Liver (tissue), 9 donors: ENCODE measurements around the gene TMEM212. TPM values are rescaled to one million over a fixed set of nuclear protein-coding genes. Genes with fewer than 3 reads are reported as not detected.

Experiments
- DNase-seq: peaks from one replicate; pipeline ENCODE4 v3.0.0-alpha.2; 2017; ENCODE audit warnings: low spot score
- H3K27ac ChIP-seq, 2 donors: one replicate each; pipeline ENCODE4 v1.7.0; 2013; ENCODE audit warnings: inconsistent platforms in 2 of 2, low read length in 2 of 2, control low read depth in 1 of 2, low read depth in 1 of 2, mild to moderate bottlenecking in 1 of 2
- H3K27me3 ChIP-seq, 4 donors: one replicate each; pipeline versions ENCODE4 v1.6.1 to v1.7.0; 2013; ENCODE audit warnings: low read length in 3 of 4, inconsistent platforms in 1 of 4, mild to moderate bottlenecking in 1 of 4, moderate library complexity in 1 of 4; ENCODE audit not compliant: control insufficient read depth in 4 of 4, insufficient read depth in 4 of 4
- H3K36me3 ChIP-seq, 4 donors: one replicate each; pipeline versions ENCODE4 v1.6.1 to v1.7.0; 2013; ENCODE audit warnings: low read length in 3 of 4, mild to moderate bottlenecking in 3 of 4, low read depth in 1 of 4, moderate library complexity in 1 of 4; ENCODE audit not compliant: control insufficient read depth in 4 of 4, insufficient read depth in 3 of 4
- H3K4me1 ChIP-seq, 4 donors: one replicate each; pipeline versions ENCODE4 v1.6.1 to v1.7.0; 2013; ENCODE audit warnings: low read length in 3 of 4, mild to moderate bottlenecking in 3 of 4, moderate library complexity in 1 of 4; ENCODE audit not compliant: control insufficient read depth in 4 of 4, insufficient read depth in 4 of 4
- H3K4me3 ChIP-seq, 3 donors: one replicate each; pipeline versions ENCODE4 v1.6.1 to v1.7.0; 2013; ENCODE audit warnings: low read length in 3 of 3, control low read depth in 1 of 3, low read depth in 1 of 3, mild to moderate bottlenecking in 1 of 3
- H3K9ac ChIP-seq, 2 donors: one replicate each; pipeline ENCODE4 v1.7.0; 2013; ENCODE audit warnings: low read length in 2 of 2, mild to moderate bottlenecking in 2 of 2, moderate library complexity in 2 of 2, control low read depth in 1 of 2, low read depth in 1 of 2
- H3K9me3 ChIP-seq, 4 donors: one replicate each; pipeline versions ENCODE4 v1.6.1 to v1.7.0; 2013; ENCODE audit warnings: low read length in 3 of 4; ENCODE audit not compliant: control insufficient read depth in 4 of 4
- CTCF ChIP-seq: fragments of 150-350 bp; IDR thresholded peaks from 2 replicates; pipeline ENCODE4 v1.5.1; 2017; ENCODE audit warnings: improper control_type of control experiment, low read depth, low read length; ENCODE audit not compliant: missing input control
- EGR1 ChIP-seq, 2 donors: IDR thresholded peaks; 2 replicates each; pipeline ENCODE4 v1.6.1; 2016 to 2018; ENCODE audit warnings: antibody characterized with exemption in 2 of 2, low read depth in 2 of 2
- FOXA1 ChIP-seq: IDR thresholded peaks from 2 replicates; pipeline ENCODE4 v1.6.1; 2016; ENCODE audit warnings: antibody characterized with exemption
- FOXA2 ChIP-seq: IDR thresholded peaks from 2 replicates; pipeline ENCODE4 v1.6.1; 2016; ENCODE audit warnings: antibody characterized with exemption
- GABPA ChIP-seq, 2 donors: IDR thresholded peaks in 1 of 2; conservative IDR thresholded peaks in 1 of 2; 2 replicates each; pipeline ENCODE4 v1.6.1; 2016; ENCODE audit warnings: antibody characterized with exemption in 2 of 2, mild to moderate bottlenecking in 1 of 2, moderate library complexity in 1 of 2
- HNF4A ChIP-seq, 2 donors: conservative IDR thresholded peaks; 2 replicates each; pipeline ENCODE4 v1.6.1; 2016; ENCODE audit warnings: antibody characterized with exemption in 2 of 2, mild to moderate bottlenecking in 2 of 2
- HNF4G ChIP-seq: IDR thresholded peaks from 2 replicates; pipeline ENCODE4 v1.6.1; 2016; ENCODE audit warnings: antibody characterized with exemption
- JUND ChIP-seq, 2 donors: IDR thresholded peaks; 2 replicates each; pipeline ENCODE4 v1.6.1; 2016; ENCODE audit warnings: antibody characterized with exemption in 2 of 2
- MAX ChIP-seq: IDR thresholded peaks from 2 replicates; pipeline ENCODE4 v1.6.1; 2016; ENCODE audit warnings: antibody characterized with exemption
- NR2F2 ChIP-seq: IDR thresholded peaks from 2 replicates; pipeline ENCODE4 v1.6.1; 2016; ENCODE audit warnings: antibody characterized with exemption
- RAD21 ChIP-seq, 2 donors: IDR thresholded peaks; 2 replicates each; pipeline ENCODE4 v1.6.1; 2016; ENCODE audit warnings: antibody characterized with exemption in 2 of 2, mild to moderate bottlenecking in 2 of 2
- RXRA ChIP-seq, 2 donors: IDR thresholded peaks; 2 replicates each; pipeline ENCODE4 v1.6.1; 2017 to 2018; ENCODE audit warnings: antibody characterized with exemption in 2 of 2, mild to moderate bottlenecking in 1 of 2
- SP1 ChIP-seq: IDR thresholded peaks from 2 replicates; pipeline ENCODE4 v1.6.1; 2018; ENCODE audit warnings: antibody characterized with exemption, mild to moderate bottlenecking
- TAF1 ChIP-seq: conservative IDR thresholded peaks from 2 replicates; pipeline ENCODE4 v1.6.1; 2016; ENCODE audit warnings: antibody characterized with exemption, mild to moderate bottlenecking
- YY1 ChIP-seq: IDR thresholded peaks from 2 replicates; pipeline ENCODE4 v1.6.1; 2016; ENCODE audit warnings: antibody characterized with exemption, mild to moderate bottlenecking
- WGBS: extraction: QIAGEN DNeasy Blood & Tissue Kit; methylation state at CpG from one replicate; pipeline ENCODE4 v1.1.7; 2013; 5-methylcytosine and 5-hydroxymethylcytosine counted together
- polyA plus RNA-seq, 2 donors: library from polyadenylated mRNA; stranded (reverse) in 1 of 2; unstranded in 1 of 2; fragments of 200-250 nt in 1 of 2; fragments of >200 nt in 1 of 2; fragmentation: Nextera tagmentation in 1 of 2; extraction: Ambion mirVana in 1 of 2; gene quantifications; one replicate each; pipeline versions ENCODE4 v1.2.1 to v1.2.3, GENCODE V29; 2013 to 2015
- total RNA-seq, 2 donors: library from RNA; depleted of rRNA; stranded (reverse); fragments of >200 nt; gene quantifications; one replicate each; pipeline ENCODE4 v1.2.3, GENCODE V29; 2014
- TF ChIP-seq, protein P1 (sequence below): IDR thresholded peaks from 2 replicates; pipeline ENCODE4 v1.6.1; 2016; ENCODE audit warnings: antibody characterized with exemption, mild to moderate bottlenecking
- TF ChIP-seq, protein P2 (sequence below): IDR thresholded peaks from 2 replicates; pipeline ENCODE4 v1.6.1; 2016; ENCODE audit warnings: antibody characterized with exemption
- TF ChIP-seq, protein P3 (sequence below): IDR thresholded peaks from 2 replicates; pipeline ENCODE4 v1.6.1; 2016; ENCODE audit warnings: antibody characterized with exemption
- donor health status: healthy.
- donor health status: healthy.
- donor health status: healthy.
- donor health status: healthy.
- donor health status: healthy.

TMEM212 gene
- total and polyA plus RNA-seq, 4 donors: not detected

- H3K9me3 ChIP-seq: no peaks in the 10 kb centered on the region
- H3K36me3 ChIP-seq: no peaks in the 10 kb centered on the region
- TF ChIP-seq TAF1: no peak
- TF ChIP-seq EGR1 (IDR thresholded peaks at IDR 0.05; ENCODE audit: low read depth in 2 of 2): no peak
- TF ChIP-seq MAX: no peak
- TF ChIP-seq CTCF: no peak
- TF ChIP-seq JUND (IDR thresholded peaks at IDR 0.05): no peak
- TF ChIP-seq SP1: no peak
- no peak for TF ChIP-seq RAD21 (IDR thresholded peaks at IDR 0.05)
- TF ChIP-seq, protein P1, sequence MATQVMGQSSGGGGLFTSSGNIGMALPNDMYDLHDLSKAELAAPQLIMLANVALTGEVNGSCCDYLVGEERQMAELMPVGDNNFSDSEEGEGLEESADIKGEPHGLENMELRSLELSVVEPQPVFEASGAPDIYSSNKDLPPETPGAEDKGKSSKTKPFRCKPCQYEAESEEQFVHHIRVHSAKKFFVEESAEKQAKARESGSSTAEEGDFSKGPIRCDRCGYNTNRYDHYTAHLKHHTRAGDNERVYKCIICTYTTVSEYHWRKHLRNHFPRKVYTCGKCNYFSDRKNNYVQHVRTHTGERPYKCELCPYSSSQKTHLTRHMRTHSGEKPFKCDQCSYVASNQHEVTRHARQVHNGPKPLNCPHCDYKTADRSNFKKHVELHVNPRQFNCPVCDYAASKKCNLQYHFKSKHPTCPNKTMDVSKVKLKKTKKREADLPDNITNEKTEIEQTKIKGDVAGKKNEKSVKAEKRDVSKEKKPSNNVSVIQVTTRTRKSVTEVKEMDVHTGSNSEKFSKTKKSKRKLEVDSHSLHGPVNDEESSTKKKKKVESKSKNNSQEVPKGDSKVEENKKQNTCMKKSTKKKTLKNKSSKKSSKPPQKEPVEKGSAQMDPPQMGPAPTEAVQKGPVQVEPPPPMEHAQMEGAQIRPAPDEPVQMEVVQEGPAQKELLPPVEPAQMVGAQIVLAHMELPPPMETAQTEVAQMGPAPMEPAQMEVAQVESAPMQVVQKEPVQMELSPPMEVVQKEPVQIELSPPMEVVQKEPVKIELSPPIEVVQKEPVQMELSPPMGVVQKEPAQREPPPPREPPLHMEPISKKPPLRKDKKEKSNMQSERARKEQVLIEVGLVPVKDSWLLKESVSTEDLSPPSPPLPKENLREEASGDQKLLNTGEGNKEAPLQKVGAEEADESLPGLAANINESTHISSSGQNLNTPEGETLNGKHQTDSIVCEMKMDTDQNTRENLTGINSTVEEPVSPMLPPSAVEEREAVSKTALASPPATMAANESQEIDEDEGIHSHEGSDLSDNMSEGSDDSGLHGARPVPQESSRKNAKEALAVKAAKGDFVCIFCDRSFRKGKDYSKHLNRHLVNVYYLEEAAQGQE: no peak
- TF ChIP-seq HNF4G: no peak
- TF ChIP-seq GABPA (IDR thresholded peaks at IDR 0.05 in 1 of 2, conservative IDR thresholded peaks at IDR 0.05 in 1 of 2): no peak
- TF ChIP-seq, protein P2, sequence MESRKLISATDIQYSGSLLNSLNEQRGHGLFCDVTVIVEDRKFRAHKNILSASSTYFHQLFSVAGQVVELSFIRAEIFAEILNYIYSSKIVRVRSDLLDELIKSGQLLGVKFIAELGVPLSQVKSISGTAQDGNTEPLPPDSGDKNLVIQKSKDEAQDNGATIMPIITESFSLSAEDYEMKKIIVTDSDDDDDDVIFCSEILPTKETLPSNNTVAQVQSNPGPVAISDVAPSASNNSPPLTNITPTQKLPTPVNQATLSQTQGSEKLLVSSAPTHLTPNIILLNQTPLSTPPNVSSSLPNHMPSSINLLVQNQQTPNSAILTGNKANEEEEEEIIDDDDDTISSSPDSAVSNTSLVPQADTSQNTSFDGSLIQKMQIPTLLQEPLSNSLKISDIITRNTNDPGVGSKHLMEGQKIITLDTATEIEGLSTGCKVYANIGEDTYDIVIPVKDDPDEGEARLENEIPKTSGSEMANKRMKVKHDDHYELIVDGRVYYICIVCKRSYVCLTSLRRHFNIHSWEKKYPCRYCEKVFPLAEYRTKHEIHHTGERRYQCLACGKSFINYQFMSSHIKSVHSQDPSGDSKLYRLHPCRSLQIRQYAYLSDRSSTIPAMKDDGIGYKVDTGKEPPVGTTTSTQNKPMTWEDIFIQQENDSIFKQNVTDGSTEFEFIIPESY: no peak
- no peak for TF ChIP-seq HNF4A (conservative IDR thresholded peaks at IDR 0.05)
- TF ChIP-seq NR2F2: no peak
- no peak for TF ChIP-seq FOXA1
- no peak for TF ChIP-seq YY1
- TF ChIP-seq FOXA2: no peak
- TF ChIP-seq, protein P3, sequence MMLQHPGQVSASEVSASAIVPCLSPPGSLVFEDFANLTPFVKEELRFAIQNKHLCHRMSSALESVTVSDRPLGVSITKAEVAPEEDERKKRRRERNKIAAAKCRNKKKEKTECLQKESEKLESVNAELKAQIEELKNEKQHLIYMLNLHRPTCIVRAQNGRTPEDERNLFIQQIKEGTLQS: no peak
- TF ChIP-seq RXRA (IDR thresholded peaks at IDR 0.05): no peak
- H3K27ac ChIP-seq: no peak overlapping the region
- no peak for DNase-seq
- no peak overlapping the region for H3K4me3 ChIP-seq
- WGBS: 98% methylated on average over 9 of the region's 9 CpGs
- no peaks in the 10 kb centered on the region for H3K27me3 ChIP-seq
- H3K4me1 ChIP-seq: peaks cover 2 to 22% (median 11%) of the 10 kb centered on the region in 4 donors
- H3K9ac ChIP-seq: no peak overlapping the region
Measured at GRCh38 chr3:171811913-171812335, 31.2 kb upstream of the TMEM212 start.
